Measurements from ENCODE around the gene TMEM63B.

- TF ChIP-seq, protein P1, sequence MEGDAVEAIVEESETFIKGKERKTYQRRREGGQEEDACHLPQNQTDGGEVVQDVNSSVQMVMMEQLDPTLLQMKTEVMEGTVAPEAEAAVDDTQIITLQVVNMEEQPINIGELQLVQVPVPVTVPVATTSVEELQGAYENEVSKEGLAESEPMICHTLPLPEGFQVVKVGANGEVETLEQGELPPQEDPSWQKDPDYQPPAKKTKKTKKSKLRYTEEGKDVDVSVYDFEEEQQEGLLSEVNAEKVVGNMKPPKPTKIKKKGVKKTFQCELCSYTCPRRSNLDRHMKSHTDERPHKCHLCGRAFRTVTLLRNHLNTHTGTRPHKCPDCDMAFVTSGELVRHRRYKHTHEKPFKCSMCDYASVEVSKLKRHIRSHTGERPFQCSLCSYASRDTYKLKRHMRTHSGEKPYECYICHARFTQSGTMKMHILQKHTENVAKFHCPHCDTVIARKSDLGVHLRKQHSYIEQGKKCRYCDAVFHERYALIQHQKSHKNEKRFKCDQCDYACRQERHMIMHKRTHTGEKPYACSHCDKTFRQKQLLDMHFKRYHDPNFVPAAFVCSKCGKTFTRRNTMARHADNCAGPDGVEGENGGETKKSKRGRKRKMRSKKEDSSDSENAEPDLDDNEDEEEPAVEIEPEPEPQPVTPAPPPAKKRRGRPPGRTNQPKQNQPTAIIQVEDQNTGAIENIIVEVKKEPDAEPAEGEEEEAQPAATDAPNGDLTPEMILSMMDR (conservative IDR thresholded peaks at IDR 0.05; ENCODE audit: low read length), result no peak
- TF ChIP-seq EZH2phosphoT487 (IDR thresholded peaks at IDR 0.05; ENCODE audit: borderline replicate concordance), result no peak
Observed at GRCh38 chr6:44177691-44178423, 50.5 kb downstream of the TMEM63B start.

All from Loucy (cell line).